K562 (cell line): ENCODE data around the gene DKKL1. TPM values are rescaled to one million over a fixed set of nuclear protein-coding genes. Genes with fewer than 3 reads are reported as not detected.

ENCODE experiments used
- ARID1B ChIP-seq: fragments of 450-650 bp; IDR thresholded peaks from 2 replicates; pipeline ENCODE4 v1.6.1; 2016; ENCODE audit warnings: antibody characterized with exemption, mild to moderate bottlenecking, inconsistent platforms
- BCLAF1 ChIP-seq, 2 experiments: fragments of 450-650 bp in 1 of 2; IDR thresholded peaks; 2 replicates each; pipeline ENCODE4 v1.6.1; 2011 to 2017; ENCODE audit warnings: low read depth in 2 of 2, antibody characterized with exemption in 1 of 2, borderline replicate concordance in 1 of 2, low read length in 1 of 2, mild to moderate bottlenecking in 1 of 2, mixed read lengths in 1 of 2; ENCODE audit not compliant: control insufficient read depth in 1 of 2
- ETV5 ChIP-seq: sonication (generic); formaldehyde crosslinking; IDR thresholded peaks from 2 replicates; pipeline ENCODE4 v1.4.0; 2020; ENCODE audit warnings: low read depth, mild to moderate bottlenecking, missing genetic modification reagents
- FOXP1 ChIP-seq: sonication (generic); formaldehyde crosslinking; IDR thresholded peaks from 2 replicates; pipeline ENCODE4 v1.8.0; 2022; ENCODE audit warnings: mild to moderate bottlenecking, missing genetic modification reagents
- HDAC6 ChIP-seq: IDR thresholded peaks from 2 replicates; pipeline ENCODE4 v1.6.1; 2012; ENCODE audit warnings: low read depth, mild to moderate bottlenecking, control low read depth, inconsistent platforms, low read length, moderate library complexity
- HMBOX1 ChIP-seq: sonication (generic); IDR thresholded peaks from 2 replicates; pipeline ENCODE4 v1.6.1; 2016
- MAZ ChIP-seq, 2 experiments: fragments of 450-650 bp in 1 of 2; sonication (generic) in 1 of 2; formaldehyde crosslinking; IDR thresholded peaks in 1 of 2; conservative IDR thresholded peaks in 1 of 2; 2 replicates each; pipeline versions ENCODE4 v1.4.0 to v1.5.0; 2020; ENCODE audit warnings: mild to moderate bottlenecking in 1 of 2, missing genetic modification reagents in 1 of 2
- MLLT1 ChIP-seq, 2 experiments: fragments of 450-650 bp; IDR thresholded peaks; 2 replicates each; pipeline ENCODE4 v1.6.1; 2016
- POLR2B ChIP-seq: fragments of 450-650 bp; IDR thresholded peaks from 2 replicates; pipeline ENCODE4 v1.6.1; 2018; ENCODE audit warnings: low read depth; ENCODE audit not compliant: partially characterized antibody
- RFX1 ChIP-seq: fragments of 450-650 bp; IDR thresholded peaks from 2 replicates; pipeline ENCODE4 v1.6.1; 2016; ENCODE audit warnings: mild to moderate bottlenecking, moderate library complexity
- SIN3A ChIP-seq, 2 experiments: fragments of 150-350 bp in 1 of 2; IDR thresholded peaks; 2 replicates each; pipeline ENCODE4 v1.6.1; 2011 to 2016; ENCODE audit warnings: borderline replicate concordance in 2 of 2, low read depth in 2 of 2, low read length in 2 of 2, mild to moderate bottlenecking in 2 of 2, moderate library complexity in 2 of 2; ENCODE audit not compliant: control insufficient read depth in 1 of 2
- TAF7 ChIP-seq: fragments of 450-650 bp; IDR thresholded peaks from 2 replicates; pipeline ENCODE4 v1.6.1; 2016; ENCODE audit warnings: missing genetic modification characterization, missing compliant biosample characterization
- TEAD4 ChIP-seq, 2 experiments: sonication (generic) in 1 of 2; formaldehyde crosslinking in 1 of 2; IDR thresholded peaks; 2 replicates each; pipeline versions ENCODE4 v1.6.1 to v1.8.0; 2012 to 2022; ENCODE audit warnings: borderline replicate concordance in 1 of 2, inconsistent platforms in 1 of 2, low read length in 1 of 2, mild to moderate bottlenecking in 1 of 2, missing genetic modification reagents in 1 of 2
- ZNF609 ChIP-seq: sonication (generic); formaldehyde crosslinking; IDR thresholded peaks from 2 replicates; pipeline ENCODE4 v1.8.1; 2023; ENCODE audit warnings: missing genetic modification reagents, mild to moderate bottlenecking, borderline replicate concordance
- polyA plus RNA-seq, 8 experiments: library from polyadenylated mRNA; depleted of rRNA in 4 of 8; stranded (reverse) in 5 of 8; unstranded in 3 of 8; fragments of >200 nt; fragmentation: Nextera tagmentation in 2 of 8; fragmentation: Illumina TruSeq in 1 of 8; extraction: Ambion mirVana in 2 of 8; extraction: Trizol in 1 of 8; gene quantifications; 2 replicates each; pipeline versions ENCODE4 v1.2.1 to v1.2.3, GENCODE V29; 2011 to 2014; ENCODE audit warnings: inconsistent platforms in 1 of 8, missing spikeins in 1 of 8
- total RNA-seq, 7 experiments: library from RNA; depleted of rRNA in 6 of 7; stranded (reverse); fragments of >200 nt in 6 of 7; fragmentation: Illumina TruSeq in 2 of 7; extraction: Trizol in 2 of 7; gene quantifications; 2 replicates each; pipeline versions ENCODE4 v1.2.1 to v1.2.3, GENCODE V29; 2011 to 2021; ENCODE audit warnings: low replicate concordance in 1 of 7

DKKL1 gene
- total and polyA plus RNA-seq, 9 of the 15 experiments (the other 6 are each of a cell fraction or from before 2014, with no cell fraction given): 0.15 to 1.7 (median 0.52) TPM

- no peak for TF ChIP-seq ZNF609 (CRISPR knock-in tag)
- TF ChIP-seq FOXP1 (CRISPR knock-in tag): peak; percentile 53; the same call in 1 of the 2 replicates
- no peak for TF ChIP-seq HDAC6
- no peak; the same call in 1 of the 2 replicates for TF ChIP-seq ARID1B
- TF ChIP-seq ETV5: peak; percentile 70; the same call in 1 of the 2 replicates
- 0 out of 2 replicates have a peak, but pooled peaks have one; percentile 14 for TF ChIP-seq TAF7 (tag)
- peak; percentile 64; the same call in 1 of the 2 replicates for TF ChIP-seq HMBOX1
- peak in 1 of 2 experiments; percentile 38; a peak in 1 of 4 replicates for TF ChIP-seq SIN3A (IDR thresholded peaks at IDR 0.05; ENCODE audit: borderline replicate concordance in 2 of 2, control insufficient read depth in 1 of 2, low read depth in 2 of 2, low read length in 2 of 2)
- TF ChIP-seq MLLT1 (IDR thresholded peaks at IDR 0.05): peak in 1 of 2 experiments; percentile 75; a peak in 1 of 4 replicates
- TF ChIP-seq MAZ (CRISPR knock-in tag; conservative IDR thresholded peaks at IDR 0.05 in 1 of 2, IDR thresholded peaks at IDR 0.05 in 1 of 2): peak; percentile 23 to 69; a peak in 3 of 4 replicates
- TF ChIP-seq TEAD4 (IDR thresholded peaks at IDR 0.05; ENCODE audit: low read length): peak; percentile 51; the same call in 1 of the 2 replicates
- TF ChIP-seq TEAD4 (CRISPR knock-in tag; IDR thresholded peaks at IDR 0.05; ENCODE audit: borderline replicate concordance): no peak
- TF ChIP-seq POLR2B: no peak
- peak in 1 of 2 experiments; percentile 84; a peak in 1 of 4 replicates for TF ChIP-seq BCLAF1 (IDR thresholded peaks at IDR 0.05; ENCODE audit: borderline replicate concordance in 1 of 2, control insufficient read depth in 1 of 2, low read depth in 2 of 2, low read length in 1 of 2)
- no peak; the same call in 1 of the 2 replicates for TF ChIP-seq RFX1
Observed at GRCh38 chr19:49363268-49364082, at the start of gene DKKL1 (continued).
